HG03039 (cell line): ENCODE results near the gene CXCL14.
"Not testable (repeated sequence)": the region's sequence is repeated elsewhere in the genome, so short reads cannot be mapped to it uniquely, and the experiment has no call there.

Experiments used
- ATAC-seq: cut with Tn5 transposase; IDR thresholded peaks from one replicate; pipeline ENCODE4 v1.9.1; 2021; ENCODE audit warnings: mild to moderate bottlenecking, moderate library complexity; ENCODE audit not compliant: unreplicated experiment

CXCL14 gene

DNA sequence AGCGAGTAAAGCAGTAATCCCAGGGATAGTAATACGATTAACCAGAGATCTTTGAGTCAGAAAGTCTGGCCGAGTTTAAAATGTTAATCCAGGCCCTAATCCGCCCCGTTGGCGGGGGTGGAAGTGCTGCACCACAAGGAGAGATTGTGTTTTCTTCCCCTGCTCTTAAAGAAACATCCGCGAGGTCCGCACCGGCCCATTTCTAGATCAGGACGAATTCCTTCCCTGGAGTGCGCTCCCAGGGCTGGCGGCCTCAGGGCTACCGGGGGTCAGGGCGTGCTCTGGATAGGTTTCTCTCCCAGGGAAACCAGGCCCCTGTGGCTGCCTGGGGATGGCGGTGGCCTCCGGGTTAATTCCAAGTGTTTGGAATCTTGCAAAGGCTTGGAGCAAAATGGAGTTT, 33.7 kb downstream of the CXCL14 start:
- no peak for ATAC-seq

DNA sequence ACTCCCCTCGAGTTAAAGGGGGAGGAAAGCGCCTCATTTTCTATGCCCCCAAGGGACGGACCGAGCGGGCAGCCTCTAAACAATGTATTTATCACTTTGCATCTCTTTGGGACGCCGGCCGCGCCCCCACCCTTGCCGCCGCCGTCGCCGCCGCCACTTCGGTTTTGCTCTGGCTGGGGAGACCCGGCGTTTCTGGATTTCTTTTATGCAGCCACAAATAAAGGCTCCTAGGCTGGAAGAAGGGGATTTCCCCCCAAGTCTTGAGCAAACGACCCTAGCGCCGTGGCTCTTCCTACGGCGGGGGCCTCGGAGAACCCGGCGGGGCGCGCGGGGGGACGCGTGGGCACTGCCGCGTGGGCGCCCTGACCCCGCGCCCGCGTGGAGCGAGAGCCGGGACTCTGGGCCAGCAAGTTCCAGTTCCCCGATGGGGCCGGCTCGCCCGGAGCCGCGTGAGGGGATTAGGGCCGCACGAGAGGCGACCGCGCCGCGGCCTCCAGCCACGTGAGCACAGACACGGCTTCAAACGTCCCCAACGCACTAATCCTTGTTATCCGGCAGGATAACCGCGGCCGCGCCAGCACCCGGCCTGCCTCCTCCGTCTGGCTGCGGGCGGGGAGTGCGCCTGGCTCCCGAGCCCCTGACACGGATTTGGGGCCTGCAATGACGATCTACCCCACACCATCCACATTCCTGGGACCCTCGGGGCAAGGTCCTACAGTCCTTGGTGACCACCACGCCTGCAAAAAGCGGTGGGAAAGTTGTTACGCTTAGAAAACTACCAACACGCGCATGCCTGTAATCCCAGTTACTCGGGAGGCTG, 35.1 kb downstream of the CXCL14 start:
- ATAC-seq = no peak

DNA sequence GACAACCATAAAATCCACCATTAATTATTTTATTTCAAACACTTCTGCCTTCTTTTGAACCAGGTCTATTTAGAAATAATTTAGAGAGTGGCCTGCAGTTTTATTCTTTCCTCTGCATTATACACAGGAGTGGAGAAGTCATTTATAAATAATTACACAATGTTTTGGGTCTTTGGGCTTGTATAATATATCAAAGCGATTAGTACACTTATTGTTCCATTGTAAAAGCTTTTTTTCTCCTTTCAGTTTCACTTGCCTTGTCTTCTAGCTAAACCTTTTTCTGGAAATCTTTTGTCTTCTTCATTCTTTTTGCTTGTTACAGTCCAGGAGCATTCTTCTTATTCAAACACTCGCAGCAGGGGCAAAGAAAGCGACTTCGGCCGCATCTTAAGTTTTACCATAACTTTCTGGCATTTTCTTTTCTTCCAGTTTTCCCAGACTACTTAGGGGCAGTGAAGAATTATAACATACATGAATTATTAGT, 35.7 kb downstream of the CXCL14 start:
- no peak for ATAC-seq

DNA sequence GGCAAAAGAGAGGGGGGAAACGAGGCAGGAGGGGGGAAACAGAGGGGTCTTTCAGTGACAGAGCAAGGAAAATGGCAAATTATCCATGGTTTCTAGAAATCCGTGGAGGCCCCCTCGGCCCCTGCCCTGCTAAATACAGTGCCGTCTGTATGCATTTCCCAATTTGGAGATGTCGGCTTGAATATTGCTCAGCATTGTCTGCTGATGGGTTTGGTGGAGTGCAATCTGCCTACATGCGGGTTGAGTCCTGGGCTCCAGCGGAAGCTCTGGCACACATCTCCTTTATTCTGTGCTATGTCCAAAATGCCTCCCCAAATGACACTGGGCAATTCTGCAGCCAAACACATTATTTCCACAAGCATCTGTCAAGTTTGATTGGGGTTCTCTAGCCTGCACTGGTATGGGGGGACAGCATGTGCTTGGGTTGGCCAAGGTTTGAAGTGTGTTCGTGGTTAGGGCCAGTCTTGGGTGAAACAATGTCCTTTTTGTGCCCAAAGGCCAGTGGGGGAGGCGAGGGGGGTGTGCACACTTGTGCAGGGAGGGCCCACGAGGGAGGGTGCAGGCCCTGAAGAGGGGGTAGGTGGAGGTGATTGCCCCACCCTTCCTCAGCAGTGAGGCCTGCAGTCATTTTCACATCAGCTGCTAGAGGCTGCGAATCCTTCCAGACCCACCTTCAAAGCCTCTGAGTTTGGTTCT, 36.8 kb downstream of the CXCL14 start:
- ATAC-seq = no peak

DNA sequence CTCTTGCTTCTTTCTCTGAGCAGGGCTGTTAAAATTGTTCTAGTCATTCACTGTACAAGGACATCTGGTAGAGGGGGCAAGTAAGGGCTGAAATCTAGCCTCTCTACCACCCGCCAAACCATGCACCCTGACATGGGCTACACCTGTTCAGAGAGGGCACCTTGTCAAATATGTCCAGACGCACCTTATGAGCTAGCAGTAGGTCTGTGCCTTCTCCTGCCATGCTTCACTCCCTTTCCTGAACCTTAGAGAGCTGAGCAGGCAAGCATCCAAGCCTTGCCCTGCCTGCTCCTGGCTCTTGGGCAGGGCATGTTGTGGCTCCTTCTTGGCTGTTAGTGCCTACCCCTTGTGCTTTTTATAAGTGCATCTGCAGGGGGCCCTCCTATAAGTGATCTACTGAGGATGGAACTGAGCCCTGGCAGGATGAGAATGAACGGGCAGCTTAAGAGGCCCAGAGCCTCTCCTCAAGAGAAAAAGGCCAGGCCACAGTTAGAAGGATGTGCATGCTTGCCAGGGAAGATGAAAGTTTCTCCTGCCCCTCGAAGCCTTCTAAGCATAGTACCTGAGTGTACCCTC, 39.3 kb downstream of the CXCL14 start:
- no peak for ATAC-seq

DNA sequence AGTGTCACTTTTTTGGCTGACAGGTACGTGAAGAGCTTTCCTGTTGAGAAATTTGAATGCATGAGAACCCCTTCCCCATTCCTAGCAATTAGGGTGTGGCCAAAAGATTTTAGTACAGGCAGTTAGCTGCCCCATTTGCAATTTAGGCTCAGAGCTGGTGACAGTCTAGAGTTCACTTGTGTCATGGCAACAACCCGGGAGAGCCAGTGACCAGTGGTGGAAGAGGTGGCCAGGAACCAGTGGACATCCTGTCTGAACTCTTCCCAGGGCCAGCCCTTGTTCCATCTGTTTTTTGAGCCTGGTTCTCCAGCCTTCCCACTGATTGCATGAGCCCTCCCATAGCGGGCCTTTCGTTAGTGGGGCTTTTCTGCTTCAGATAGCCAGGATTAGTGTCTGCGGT, 40.5 kb downstream of the CXCL14 start:
- no peak for ATAC-seq

DNA sequence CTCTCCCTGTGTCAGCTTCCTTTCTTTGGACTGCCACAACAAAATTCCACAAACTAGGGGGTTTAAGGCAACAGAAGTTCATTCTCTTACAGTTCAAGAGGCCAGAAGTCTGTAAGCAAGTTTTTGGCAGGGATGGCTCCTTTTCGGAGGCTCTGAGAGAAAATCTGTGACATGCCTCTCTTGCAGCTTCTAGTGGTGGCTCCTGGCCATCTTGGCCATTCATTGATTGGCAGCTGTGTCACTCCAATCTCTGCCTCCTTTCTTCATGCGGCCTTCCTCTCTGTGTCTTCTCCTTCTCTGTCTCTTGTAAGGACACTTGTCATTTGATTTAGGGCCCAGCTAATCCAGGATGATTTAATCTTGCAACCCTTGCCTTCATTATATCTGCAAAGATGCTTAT, 41.0 kb downstream of the CXCL14 start:
- no peak for ATAC-seq

DNA sequence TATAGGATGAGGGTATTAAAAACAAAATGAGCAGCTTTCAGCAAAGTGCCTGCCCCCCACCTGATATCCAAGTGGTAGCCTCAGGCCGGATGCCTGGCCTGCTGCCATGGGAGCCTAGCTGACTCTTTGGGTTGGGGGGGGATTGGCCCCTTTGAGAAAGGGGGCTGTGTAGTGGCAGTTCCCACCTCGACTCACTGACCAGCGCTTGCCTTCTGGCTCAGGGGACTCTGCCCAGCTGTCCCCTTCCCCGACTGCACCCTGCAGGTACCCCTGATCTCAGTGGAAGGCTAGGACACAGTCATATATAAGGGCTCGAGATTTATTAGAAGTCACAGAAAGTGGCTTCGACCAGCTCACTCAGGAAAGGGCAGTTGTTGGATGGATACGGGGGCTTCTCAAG, 41.5 kb downstream of the CXCL14 start:
- ATAC-seq = no peak

DNA sequence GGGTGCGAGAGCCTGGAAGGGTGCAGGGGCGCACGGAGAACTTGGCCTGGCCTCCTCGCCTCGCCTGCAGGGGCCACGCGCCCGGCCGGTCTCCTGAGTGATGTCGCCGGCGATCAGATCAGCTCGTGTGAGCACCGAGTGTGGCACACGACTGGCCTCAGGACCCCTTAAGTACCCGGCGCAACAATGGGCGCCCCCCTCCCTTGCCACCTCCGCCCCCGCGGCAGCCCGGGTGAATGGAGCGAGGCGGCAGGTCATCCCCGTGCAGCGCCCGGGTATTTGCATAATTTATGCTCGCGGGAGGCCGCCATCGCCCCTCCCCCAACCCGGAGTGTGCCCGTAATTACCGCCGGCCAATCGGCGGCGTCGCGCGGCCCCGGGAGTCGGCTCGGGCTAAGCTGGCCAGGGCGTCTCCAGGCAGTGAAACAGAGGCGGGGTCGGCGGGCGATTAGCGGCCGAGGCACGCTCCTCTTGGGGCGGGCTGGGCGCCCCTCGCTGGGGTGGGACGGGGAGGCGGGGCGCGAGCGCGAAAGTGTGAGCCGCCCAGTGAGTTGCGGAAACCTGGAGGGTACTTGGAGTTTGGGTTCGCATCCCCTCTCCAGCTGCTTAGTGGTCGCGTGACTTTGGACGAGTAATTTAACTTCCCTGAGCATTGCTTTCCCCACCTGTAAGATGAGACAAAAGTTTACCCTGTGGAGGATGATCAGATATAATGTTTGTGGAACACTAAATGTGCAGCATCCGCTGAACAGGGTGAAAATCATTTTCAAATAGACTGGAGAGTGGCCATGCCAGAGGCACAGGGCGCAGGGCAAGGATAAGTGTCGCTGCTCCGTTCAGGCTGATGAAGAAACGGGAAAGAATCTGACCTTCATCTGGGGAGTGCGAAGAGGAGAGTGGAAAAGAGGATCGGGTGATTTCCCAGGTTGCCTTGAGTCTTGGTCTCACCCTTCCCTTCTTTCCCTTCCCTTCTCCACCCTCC, 42.7 kb downstream of the CXCL14 start, which contains the start of gene NEUROG1:
NEUROG1 (minus strand) TSS at position 145 of the 982 bp plus-strand sequence. CDS start 274 bp downstream, outside the sequence.
- no peak for ATAC-seq

DNA sequence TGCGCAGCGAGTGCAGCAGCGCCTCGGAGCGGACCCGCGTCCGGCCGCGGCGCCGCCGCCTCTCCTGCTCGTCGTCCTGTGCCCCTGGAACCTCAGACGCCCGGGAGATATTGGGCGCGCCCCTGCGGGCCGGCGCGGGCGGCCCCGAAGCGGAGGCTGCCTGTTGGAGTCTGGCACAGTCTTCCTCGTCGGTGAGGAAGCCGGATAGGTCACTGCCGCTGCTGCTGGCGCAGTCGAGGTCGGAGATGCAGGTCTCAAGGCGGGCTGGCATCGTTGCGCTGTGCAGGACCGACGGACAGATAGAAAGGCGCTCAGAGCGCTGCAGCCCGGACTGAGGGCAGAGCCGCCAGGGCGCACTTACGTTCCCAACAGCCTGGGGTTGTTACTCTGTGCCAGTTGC, 43.4 kb downstream of the CXCL14 start:
- no peak for ATAC-seq

DNA sequence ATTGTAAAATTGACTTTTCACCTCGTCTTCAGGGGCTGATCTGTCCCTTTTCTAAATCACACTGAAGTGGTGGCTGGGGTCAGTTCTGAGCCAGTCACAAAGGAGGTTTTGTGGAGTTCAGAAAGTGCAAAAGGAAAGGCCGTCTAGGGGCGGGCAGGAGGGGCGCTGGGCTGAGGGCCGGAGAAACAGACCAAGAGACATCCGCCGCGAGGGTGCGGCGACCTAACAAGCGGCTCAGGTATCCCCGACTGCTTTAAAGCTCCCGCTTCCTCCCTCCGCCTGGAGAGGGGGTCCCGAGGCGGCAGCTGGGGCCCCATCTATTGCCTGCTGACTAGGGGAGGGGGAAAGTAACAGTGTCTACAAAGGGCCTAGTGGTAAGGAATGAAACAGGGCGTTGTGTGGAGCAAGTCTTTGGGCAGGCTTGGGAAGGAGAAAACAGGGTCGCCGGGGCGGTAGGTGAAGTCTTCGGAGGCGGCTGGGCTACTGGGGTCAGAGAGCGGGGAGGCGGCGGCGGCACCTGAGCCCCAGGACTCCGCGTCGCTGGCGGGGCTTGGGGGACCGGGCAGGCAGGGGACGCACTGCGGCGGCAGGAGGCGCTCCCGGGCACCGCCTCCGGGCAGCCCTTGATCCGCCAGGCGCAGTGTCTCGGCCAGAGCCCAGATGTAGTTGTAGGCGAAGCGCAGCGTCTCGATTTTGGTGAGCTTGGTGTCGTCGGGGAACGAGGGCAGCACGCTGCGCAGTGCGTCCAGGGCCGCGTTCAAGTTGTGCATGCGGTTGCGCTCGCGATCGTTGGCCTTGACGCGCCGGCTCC, 44.0 kb downstream of the CXCL14 start:
- ATAC-seq = no peak

DNA sequence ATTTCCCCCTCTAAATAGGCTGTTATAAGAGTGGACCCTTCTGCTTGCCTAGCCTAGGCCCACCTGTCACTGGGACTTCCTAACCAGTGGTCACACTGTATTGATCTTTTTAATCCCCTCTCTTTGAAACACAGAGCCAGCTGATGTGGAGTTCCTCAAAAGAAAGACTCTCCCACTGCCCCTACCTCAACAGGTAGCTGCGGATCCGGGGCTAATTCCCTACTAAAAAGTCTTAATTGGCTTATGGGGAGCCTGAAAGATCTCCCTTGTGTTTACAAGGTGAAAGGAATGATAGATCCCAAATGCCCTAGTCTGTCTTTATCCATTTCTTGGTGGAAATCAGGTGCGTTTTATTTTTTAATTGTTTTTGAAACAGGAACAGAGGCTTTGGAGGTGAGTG, 45.0 kb downstream of the CXCL14 start:
- ATAC-seq = no peak

DNA sequence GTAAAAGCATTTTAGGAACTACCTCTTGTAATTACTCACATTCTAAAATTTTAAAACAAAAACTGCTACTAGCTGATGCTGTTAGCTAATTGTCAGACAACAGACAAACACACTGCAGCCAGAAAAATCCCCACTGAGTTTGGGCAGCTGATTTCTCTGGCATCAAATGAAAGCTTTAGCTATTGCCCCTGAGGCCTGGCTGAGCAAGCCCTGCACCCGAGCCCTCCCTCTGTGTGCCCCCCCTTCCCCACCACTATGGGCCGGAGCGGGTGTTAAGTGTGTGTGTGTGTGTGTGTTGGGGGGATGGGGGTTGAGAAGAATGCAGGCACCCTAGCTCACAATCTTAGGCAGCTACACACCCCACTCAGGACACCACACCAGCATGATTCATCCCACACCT, 45.5 kb downstream of the CXCL14 start:
- ATAC-seq = no peak

DNA sequence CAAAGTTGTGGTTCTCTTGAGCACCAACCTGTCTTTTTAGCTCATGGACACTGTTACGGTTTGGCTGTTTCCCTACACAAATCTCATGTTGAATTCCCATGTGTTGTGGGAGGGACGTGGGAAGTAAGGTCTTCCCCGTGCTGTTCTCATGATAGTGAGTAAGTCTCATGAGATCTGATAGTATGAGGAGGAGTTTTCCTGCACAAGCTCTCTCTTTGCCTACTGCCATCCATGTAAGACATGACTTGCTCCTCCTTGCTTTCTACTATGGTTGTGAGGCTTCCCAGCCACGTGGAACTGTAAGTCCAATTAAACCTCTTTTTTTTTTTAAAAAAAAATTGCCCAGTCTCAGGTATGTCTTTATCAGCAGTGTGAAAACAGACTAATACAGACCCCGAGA, 49.2 kb downstream of the CXCL14 start:
- ATAC-seq = not testable (repeated sequence)

DNA sequence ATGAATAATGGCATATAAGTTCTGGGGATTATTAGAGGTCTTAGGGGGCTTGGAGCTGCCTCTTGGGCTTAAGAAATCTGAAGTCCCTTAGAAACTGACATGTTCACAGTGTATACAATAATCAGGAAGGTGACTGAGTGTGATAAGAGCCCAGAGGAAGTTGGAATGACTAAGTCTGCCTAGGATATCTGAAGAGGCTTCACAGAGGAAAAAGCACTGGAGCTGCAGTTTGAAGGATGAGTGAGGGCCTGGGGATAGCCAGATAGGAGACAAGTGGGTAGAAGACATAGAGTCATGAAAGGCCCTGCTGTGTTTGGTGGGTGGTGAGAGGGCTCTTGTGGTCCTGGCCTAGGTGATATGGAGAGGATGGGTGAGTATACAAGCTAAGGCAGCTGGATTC, 51.9 kb downstream of the CXCL14 start:
- no peak for ATAC-seq

DNA sequence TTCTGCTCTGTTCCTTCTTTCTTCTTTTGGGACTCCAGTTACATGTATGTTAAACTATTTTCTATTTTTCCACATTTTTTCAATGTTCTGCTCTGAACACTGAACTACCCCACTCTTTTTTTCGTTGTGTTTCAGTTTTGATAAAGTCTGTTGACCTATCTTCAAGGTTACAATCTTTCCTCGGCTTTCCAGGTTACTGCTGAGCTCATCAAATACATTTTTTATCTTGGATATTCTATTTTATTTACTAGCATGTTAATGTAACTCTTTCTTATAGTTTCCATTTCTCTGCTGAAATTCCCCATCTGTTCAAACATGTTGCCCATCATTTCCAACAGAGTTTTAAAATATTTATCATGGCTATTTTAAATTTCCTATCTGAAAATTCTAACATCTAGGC, 56.8 kb downstream of the CXCL14 start:
- no peak for ATAC-seq
